Omental fat pad (tissue), 4 donors: Measurements from ENCODE around the gene LRFN5. TPM values are rescaled to one million over a fixed set of nuclear protein-coding genes. Genes with fewer than 3 reads are reported as not detected.

Experiments
- ATAC-seq: fragments of 150-250 bp; one replicate; pipeline ENCODE4 v1.9.1; 2016; ENCODE audit warnings: mild to moderate bottlenecking, moderate library complexity; ENCODE audit not compliant: low FRiP score
- DNase-seq: peaks from one replicate; pipeline ENCODE4 v3.0.0-alpha.2; 2019; ENCODE audit warnings: low spot score
- total RNA-seq, 4 donors: library from RNA; depleted of rRNA; stranded (reverse); fragments of >200 nt; gene quantifications; one replicate each; pipeline ENCODE4 v1.1.0, GENCODE V29; 2016
- TF ChIP-seq, protein P1 (sequence below), 3 donors: fragments of 450-650 bp; IDR thresholded peaks; one replicate each; pipeline ENCODE4 v1.5.1; 2016 to 2017; ENCODE audit warnings: antibody characterized with exemption in 3 of 3, mild to moderate bottlenecking in 3 of 3, moderate library complexity in 2 of 3

The LRFN5 gene
- total RNA-seq, 4 donors from 2014 or later, result 2.4 to 7.3 (median 6.0) TPM

DNA sequence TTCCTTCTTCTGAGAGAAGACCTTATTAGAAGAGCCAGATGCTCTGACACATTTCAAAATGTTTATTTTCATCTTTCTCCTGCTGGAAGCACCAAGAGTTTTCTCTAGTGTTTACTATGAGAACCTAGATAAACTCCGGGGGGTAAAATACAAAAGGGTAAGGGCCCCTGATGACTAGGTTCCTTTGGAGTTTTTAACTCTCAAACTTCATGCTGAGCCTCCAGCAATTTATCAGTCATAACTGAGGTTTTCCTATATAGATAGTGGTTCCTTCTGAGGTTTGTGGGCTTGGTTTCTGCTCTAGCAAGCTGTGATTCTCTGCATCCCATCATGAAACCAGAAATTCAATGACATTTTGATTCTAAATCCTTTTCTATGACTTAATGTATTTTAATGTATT lies 210.9 kb downstream of the LRFN5 start:
- no peak for ATAC-seq
- DNase-seq, result no peak
- TF ChIP-seq, protein P1, sequence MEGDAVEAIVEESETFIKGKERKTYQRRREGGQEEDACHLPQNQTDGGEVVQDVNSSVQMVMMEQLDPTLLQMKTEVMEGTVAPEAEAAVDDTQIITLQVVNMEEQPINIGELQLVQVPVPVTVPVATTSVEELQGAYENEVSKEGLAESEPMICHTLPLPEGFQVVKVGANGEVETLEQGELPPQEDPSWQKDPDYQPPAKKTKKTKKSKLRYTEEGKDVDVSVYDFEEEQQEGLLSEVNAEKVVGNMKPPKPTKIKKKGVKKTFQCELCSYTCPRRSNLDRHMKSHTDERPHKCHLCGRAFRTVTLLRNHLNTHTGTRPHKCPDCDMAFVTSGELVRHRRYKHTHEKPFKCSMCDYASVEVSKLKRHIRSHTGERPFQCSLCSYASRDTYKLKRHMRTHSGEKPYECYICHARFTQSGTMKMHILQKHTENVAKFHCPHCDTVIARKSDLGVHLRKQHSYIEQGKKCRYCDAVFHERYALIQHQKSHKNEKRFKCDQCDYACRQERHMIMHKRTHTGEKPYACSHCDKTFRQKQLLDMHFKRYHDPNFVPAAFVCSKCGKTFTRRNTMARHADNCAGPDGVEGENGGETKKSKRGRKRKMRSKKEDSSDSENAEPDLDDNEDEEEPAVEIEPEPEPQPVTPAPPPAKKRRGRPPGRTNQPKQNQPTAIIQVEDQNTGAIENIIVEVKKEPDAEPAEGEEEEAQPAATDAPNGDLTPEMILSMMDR (IDR thresholded peaks at IDR 0.05), result no peak

DNA sequence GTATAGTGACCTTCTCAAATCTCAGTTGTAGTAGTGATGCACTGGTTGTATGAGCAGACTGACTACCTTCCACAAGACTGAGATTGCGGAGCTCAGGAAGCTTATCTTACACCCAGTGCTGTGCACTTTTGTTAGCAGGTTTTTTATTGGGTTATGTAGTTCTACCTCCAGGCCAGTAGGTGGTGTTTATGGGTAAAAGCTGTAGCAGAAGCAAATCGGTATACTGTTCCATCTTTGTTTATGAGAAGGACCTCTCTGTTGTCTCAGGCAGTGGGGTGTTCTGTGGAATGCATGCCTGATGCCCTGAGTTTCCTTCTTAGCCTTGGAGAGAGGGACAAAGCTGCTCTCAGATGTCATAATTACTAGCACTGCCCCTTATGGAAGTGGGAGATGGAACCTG lies 217.8 kb downstream of the LRFN5 start:
- ATAC-seq (no peak), DNase-seq (no peak)
- TF ChIP-seq, protein P1 (IDR thresholded peaks at IDR 0.05), result no peak

DNA sequence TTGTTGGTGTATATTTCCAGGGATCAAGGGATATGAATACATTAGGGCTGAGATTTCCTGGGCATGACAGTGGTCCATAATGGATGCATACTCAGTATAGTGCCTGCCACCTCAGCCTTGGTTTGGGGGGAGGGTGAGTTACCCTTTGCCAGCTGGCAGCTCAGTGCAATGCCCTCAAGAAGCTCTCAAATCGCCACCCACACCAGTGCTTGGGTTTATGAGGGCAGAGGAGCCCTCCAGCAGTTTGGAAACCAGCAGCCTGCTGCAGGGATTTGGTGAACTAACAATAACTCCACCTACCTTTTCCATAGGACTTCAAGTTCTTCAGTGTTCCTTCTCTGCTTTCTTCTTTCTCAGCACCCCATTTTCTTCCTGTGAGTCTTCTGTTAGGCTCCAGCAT lies 218.9 kb downstream of the LRFN5 start:
- no peak for DNase-seq
- ATAC-seq, result no peak
- TF ChIP-seq, protein P1 (IDR thresholded peaks at IDR 0.05), result no peak

DNA sequence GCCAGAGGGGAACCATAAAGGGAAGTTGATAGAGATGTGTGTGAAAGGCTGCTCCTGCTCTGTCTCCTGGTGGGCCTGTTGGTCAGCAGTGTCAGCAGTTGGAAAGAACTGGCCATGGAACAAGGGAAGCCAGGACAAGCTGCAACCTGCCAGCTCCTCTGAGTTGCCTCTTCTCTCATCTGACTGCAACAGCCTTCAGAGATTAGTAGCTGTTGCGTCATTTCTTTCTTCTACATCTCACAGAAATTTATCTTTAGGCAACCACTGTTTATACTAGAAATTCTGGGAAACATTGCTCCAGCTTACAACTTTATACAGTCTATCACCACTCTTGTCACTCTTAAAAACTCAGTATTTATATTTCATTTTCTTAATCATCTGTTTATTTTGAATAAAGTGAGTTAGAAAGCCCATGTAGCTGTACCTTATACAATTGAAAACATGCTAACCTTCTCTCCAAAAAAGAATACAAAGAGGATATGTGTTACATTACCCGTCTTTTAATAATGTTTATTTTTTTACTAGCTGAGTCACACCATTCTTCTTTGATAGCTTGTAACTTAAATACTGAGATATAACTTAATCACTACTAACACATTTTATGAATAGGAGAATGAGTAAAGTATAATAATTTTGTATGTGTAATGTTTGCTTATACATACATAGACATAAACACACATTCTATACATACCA lies 224.2 kb downstream of the LRFN5 start:
- DNase-seq, result no peak
- ATAC-seq, result no peak
- TF ChIP-seq, protein P1 (IDR thresholded peaks at IDR 0.05), result no peak

DNA sequence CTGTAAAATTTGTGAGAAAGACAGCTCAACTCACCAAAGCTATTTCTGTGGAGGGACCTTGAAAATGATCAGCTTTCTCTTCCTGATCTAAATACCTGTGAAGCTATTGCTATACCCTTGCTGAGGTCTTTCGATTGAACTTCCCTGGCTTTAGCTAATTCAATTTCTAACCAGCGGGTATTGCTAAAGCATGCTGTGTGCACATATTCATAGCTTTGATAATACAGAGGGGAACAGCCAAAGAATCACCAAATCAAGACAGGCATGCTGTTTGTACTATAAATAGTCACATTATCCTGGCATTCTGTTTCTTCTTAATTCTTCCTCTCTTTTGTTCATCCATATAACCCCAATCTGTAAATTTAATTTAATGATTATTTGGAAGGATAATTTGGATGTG lies 233.0 kb downstream of the LRFN5 start:
- DNase-seq, result no peak
- TF ChIP-seq, protein P1 (IDR thresholded peaks at IDR 0.05), result no peak
- no peak for ATAC-seq

DNA sequence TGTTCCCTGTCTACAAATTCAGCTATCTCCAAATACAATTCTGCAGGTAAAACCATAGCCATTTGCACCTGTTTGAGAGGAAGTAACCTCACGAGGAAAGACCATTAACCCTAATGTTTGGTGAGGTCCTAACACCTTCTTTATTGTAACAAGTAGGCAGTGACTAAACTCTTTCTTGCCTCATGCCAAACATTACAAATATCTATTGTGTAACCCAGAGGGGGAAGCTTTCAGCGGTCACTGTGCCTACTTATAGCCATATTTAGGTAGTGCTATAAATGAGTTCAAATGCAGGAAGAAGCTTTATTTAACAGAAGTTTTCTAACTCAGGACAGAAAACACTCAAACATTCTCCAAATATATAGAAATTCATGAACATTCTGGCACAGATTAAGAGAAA lies 252.7 kb downstream of the LRFN5 start:
- ATAC-seq, result no peak
- no peak for DNase-seq
- TF ChIP-seq, protein P1 (IDR thresholded peaks at IDR 0.05), result no peak

DNA sequence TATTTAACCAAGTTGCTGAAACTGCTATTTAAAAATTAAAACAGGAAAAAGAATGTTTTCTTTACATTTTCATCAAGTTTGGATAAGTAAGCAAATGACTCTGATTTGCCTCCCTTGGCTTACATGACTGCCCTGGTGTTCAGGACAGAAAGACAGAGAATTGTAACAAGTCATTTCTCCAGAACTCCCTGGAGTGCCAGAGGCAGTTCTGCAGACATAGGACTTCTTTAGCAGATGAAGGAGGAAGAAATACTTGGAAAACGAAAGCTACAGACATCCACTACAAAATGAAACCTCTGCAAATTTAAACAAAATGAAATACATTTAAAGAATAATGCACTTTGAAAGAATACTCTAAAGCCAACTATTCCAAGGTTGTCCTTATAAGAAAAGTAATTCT lies 253.9 kb downstream of the LRFN5 start:
- DNase-seq (no peak), ATAC-seq (no peak)
- TF ChIP-seq, protein P1 (IDR thresholded peaks at IDR 0.05), result no peak
